HUDEP-2 (cell line): ENCODE data around the gene GABRD.

Experiments used
- DNase-seq, 76 experiments: peaks; one replicate each; lab custom pipeline; 2025; ENCODE audit not compliant: unreplicated experiment in 76 of 76; lab: John Stamatoyannopoulos, UW

GABRD gene

GRCh38 chr1:2073382-2074230 is 54.5 kb downstream of the GABRD start:
- no peak for DNase-seq

- DNase-seq: no peak
Observed at GRCh38 chr1:2074396-2074795, 55.3 kb downstream of the GABRD start.

- DNase-seq: no peak
Observed at GRCh38 chr1:2074944-2075740, 56.0 kb downstream of the GABRD start.

GRCh38 chr1:2076826-2077225 is 57.7 kb downstream of the GABRD start:
- no peak for DNase-seq

GRCh38 chr1:2078170-2078569 is 59.0 kb downstream of the GABRD start:
- DNase-seq: no peak

- no peak for DNase-seq
Observed at GRCh38 chr1:2079396-2080085, 60.4 kb downstream of the GABRD start.

- DNase-seq: no peak
Observed at GRCh38 chr1:2080140-2080539, 61.0 kb downstream of the GABRD start.
